Astrocyte (in vitro differentiated cells and primary cell): ENCODE measurements around the gene CACNA1B. TPM values are rescaled to one million over a fixed set of nuclear protein-coding genes. Genes with fewer than 3 reads are reported as not detected.

ENCODE experiments used
- DNase-seq: peaks from one replicate; pipeline ENCODE4 v3.0.0-alpha.2; 2010; ENCODE audit warnings: low read depth
- FAIRE-seq: peaks from 2 replicates; lab custom pipeline; 2011; peaks lifted over from hg19 to GRCh38; lab: Jason Lieb, UNC
- H2AFZ ChIP-seq: 2 replicates; pipeline ENCODE4 v1.6.0; 2012; ENCODE audit warnings: low read depth, low read length, inconsistent platforms
- H3K27ac ChIP-seq: 2 replicates; pipeline ENCODE4 v1.5.1; 2011; ENCODE audit warnings: low read depth, low read length, inconsistent platforms
- H3K27me3 ChIP-seq: 2 replicates; pipeline ENCODE4 v1.6.0; 2011; ENCODE audit warnings: low read length, inconsistent platforms; ENCODE audit not compliant: insufficient read depth
- H3K36me3 ChIP-seq: 2 replicates; pipeline ENCODE4 v1.5.1; 2011; ENCODE audit warnings: low read length, inconsistent platforms; ENCODE audit not compliant: insufficient read depth
- H3K4me1 ChIP-seq: 2 replicates; pipeline ENCODE4 v1.5.1; 2011; ENCODE audit warnings: low read length, inconsistent platforms; ENCODE audit not compliant: insufficient read depth
- H3K4me2 ChIP-seq: 2 replicates; pipeline ENCODE4 v1.6.0; 2012; ENCODE audit warnings: low read length, inconsistent platforms
- H3K4me3 ChIP-seq: 2 replicates; pipeline ENCODE4 v1.5.1; 2011; ENCODE audit warnings: low read depth, mild to moderate bottlenecking, low read length, inconsistent platforms; ENCODE audit not compliant: insufficient read depth
- H3K79me2 ChIP-seq: 2 replicates; pipeline ENCODE4 v1.6.0; 2012; ENCODE audit warnings: mild to moderate bottlenecking, low read length, inconsistent platforms; ENCODE audit not compliant: insufficient read depth
- H3K9ac ChIP-seq: 2 replicates; pipeline ENCODE4 v1.6.0; 2012; ENCODE audit warnings: mild to moderate bottlenecking, low read length, inconsistent platforms
- H3K9me3 ChIP-seq: 2 replicates; pipeline ENCODE4 v1.5.1; 2012; ENCODE audit warnings: low read depth, mild to moderate bottlenecking, low read length, inconsistent platforms; ENCODE audit not compliant: insufficient read depth
- H4K20me1 ChIP-seq: 2 replicates; pipeline ENCODE4 v1.6.0; 2012; ENCODE audit warnings: low read length, inconsistent platforms; ENCODE audit not compliant: insufficient read depth
- H3K27ac Mint-ChIP-seq: one replicate; pipeline ENCODE4 v1.8.0; 2021; ENCODE audit warnings: mild to moderate bottlenecking, mixed read lengths; ENCODE audit not compliant: unreplicated experiment
- H3K27me3 Mint-ChIP-seq: one replicate; pipeline ENCODE4 v1.8.0; 2021; ENCODE audit warnings: low read depth, mixed read lengths; ENCODE audit not compliant: unreplicated experiment
- H3K36me3 Mint-ChIP-seq: one replicate; pipeline ENCODE4 v1.8.0; 2021; ENCODE audit warnings: low read depth, mixed read lengths; ENCODE audit not compliant: unreplicated experiment
- H3K4me1 Mint-ChIP-seq: one replicate; pipeline ENCODE4 v1.8.0; 2021; ENCODE audit warnings: low read depth, mixed read lengths; ENCODE audit not compliant: unreplicated experiment
- H3K4me3 Mint-ChIP-seq: one replicate; pipeline ENCODE4 v1.8.0; 2021; ENCODE audit warnings: mild to moderate bottlenecking, moderate library complexity, mixed read lengths; ENCODE audit not compliant: unreplicated experiment
- H3K9me3 Mint-ChIP-seq: one replicate; pipeline ENCODE4 v1.8.0; 2021; ENCODE audit warnings: mild to moderate bottlenecking, mixed read lengths; ENCODE audit not compliant: unreplicated experiment
- EZH2 ChIP-seq: IDR thresholded peaks from 2 replicates; pipeline ENCODE4 v1.6.1; 2012; ENCODE audit warnings: mild to moderate bottlenecking, low read length, inconsistent platforms; ENCODE audit not compliant: insufficient read depth
- total RNA-seq: library from RNA; stranded (reverse); gene quantifications from 2 replicates; pipeline ENCODE4 v1.2.1, GENCODE V29; 2021
- TF ChIP-seq, protein P1 (sequence below): IDR thresholded peaks from 2 replicates; pipeline ENCODE4 v1.5.1; 2011; ENCODE audit warnings: low read depth, mild to moderate bottlenecking, inconsistent platforms, low read length, moderate library complexity; ENCODE audit not compliant: insufficient read depth

CACNA1B gene
- total RNA-seq, 1 donor from 2014 or later: 3.1 TPM

DNA sequence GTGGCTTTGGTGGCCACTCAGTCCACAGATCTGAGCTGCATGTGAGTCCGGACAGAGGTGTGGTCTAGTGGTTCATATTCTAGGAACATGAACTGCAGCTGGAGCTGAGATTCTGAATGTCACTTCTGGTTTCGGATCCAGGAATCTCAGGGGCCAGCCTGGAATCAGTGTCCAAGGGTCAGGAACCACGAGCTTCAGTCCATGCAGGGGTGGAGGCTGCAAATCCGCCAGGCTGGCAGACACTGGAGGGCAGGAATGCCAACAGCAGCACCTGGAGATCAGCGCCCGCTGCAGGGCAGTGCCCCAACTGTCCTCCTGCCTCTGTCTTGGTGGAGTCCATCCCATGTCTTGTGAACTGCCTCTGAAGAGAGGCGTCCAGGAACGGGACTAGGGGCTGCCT lies 73.5 kb downstream of the CACNA1B start:
- no peak overlapping the region for H3K4me2 ChIP-seq
- H3K27me3 Mint-ChIP-seq: peaks cover 13% of the 10 kb centered on the region
- no peak overlapping the region for H3K27ac Mint-ChIP-seq
- FAIRE-seq (no peak), DNase-seq (no peak)
- H3K9me3 Mint-ChIP-seq: peaks cover 16% of the 10 kb centered on the region
- H3K4me1 ChIP-seq: no peaks in the 10 kb centered on the region
- no peak overlapping the region for H3K4me3 Mint-ChIP-seq
- no peak overlapping the region for H2AFZ ChIP-seq
- no peak overlapping the region for H3K4me3 ChIP-seq
- H3K4me1 Mint-ChIP-seq: no peaks in the 10 kb centered on the region
- H3K27me3 ChIP-seq: no peaks in the 10 kb centered on the region
- H3K9me3 ChIP-seq: peaks cover 20% of the 10 kb centered on the region
- no peak overlapping the region for H3K9ac ChIP-seq
- no peaks in the 10 kb centered on the region for H3K36me3 ChIP-seq
- no peak overlapping the region for H3K27ac ChIP-seq
- H3K36me3 Mint-ChIP-seq: peaks cover 7% of the 10 kb centered on the region
- H4K20me1 ChIP-seq: no peaks in the 10 kb centered on the region
- H3K79me2 ChIP-seq: no peaks in the 10 kb centered on the region
- TF ChIP-seq, protein P1, sequence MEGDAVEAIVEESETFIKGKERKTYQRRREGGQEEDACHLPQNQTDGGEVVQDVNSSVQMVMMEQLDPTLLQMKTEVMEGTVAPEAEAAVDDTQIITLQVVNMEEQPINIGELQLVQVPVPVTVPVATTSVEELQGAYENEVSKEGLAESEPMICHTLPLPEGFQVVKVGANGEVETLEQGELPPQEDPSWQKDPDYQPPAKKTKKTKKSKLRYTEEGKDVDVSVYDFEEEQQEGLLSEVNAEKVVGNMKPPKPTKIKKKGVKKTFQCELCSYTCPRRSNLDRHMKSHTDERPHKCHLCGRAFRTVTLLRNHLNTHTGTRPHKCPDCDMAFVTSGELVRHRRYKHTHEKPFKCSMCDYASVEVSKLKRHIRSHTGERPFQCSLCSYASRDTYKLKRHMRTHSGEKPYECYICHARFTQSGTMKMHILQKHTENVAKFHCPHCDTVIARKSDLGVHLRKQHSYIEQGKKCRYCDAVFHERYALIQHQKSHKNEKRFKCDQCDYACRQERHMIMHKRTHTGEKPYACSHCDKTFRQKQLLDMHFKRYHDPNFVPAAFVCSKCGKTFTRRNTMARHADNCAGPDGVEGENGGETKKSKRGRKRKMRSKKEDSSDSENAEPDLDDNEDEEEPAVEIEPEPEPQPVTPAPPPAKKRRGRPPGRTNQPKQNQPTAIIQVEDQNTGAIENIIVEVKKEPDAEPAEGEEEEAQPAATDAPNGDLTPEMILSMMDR: no peak
- TF ChIP-seq EZH2: no peak

DNA sequence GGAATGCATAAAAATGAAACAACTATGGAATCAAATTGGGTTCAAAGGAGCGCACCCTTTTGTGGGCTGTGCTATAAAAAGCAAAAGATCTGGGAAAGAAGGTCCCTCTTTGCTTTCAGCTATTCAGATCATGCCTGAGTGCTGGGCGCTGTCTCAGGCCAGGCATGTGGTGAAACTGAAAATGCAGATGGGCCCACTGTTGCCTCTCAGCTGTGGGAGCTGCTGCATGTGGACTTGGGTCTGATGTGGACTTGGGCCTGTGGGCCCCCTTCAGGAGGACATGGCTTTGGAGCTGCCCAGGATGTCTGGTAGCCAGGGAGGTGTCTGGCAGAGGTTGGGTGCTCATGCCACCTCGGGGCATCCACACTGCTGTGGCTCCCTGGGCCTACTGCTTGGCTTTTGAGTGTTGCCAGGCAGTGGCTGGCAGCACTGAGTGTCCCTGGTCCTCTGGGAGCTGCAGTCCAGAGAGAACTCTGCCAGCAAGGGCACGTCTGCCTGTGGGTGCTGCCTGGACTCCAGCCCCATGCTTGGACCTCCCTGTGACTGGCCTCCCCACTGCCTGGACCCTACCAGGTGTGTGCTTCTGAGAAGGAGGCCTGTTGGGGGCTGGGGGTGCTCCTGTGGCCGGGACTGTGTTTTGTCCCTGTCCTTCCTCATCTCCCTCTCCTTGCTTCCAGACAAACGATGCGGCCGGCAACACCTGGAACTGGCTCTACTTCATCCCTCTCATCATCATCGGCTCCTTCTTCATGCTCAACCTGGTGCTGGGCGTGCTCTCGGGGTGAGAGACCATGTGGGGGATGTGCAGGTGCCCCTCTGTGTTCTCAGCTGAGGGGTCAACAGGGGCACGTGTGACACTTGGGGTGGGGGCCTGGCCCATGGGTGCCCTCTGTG lies 74.3 kb downstream of the CACNA1B start:
- Histone ChIP-seq H3K4me2 (no peak overlapping the region), H3K4me3 (no peak overlapping the region), H3K27ac (no peak overlapping the region), H3K27me3 (no peaks in the 10 kb centered on the region), H4K20me1 (no peaks in the 10 kb centered on the region), H3K79me2 (no peaks in the 10 kb centered on the region), H3K36me3 (no peaks in the 10 kb centered on the region), H3K4me1 (no peaks in the 10 kb centered on the region), H2AFZ (no peak overlapping the region), H3K9me3 (peaks cover 13% of the 10 kb centered on the region), H3K9ac (no peak overlapping the region)
- no peak overlapping the region for H3K27ac Mint-ChIP-seq
- DNase-seq: no peak
- no peaks in the 10 kb centered on the region for H3K4me1 Mint-ChIP-seq
- no peak overlapping the region for H3K4me3 Mint-ChIP-seq
- TF ChIP-seq EZH2: no peak
- TF ChIP-seq, protein P1: no peak
- H3K36me3 Mint-ChIP-seq: peaks cover 4% of the 10 kb centered on the region
- H3K9me3 Mint-ChIP-seq: peaks cover 12% of the 10 kb centered on the region
- FAIRE-seq: no peak
- peaks cover 13% of the 10 kb centered on the region for H3K27me3 Mint-ChIP-seq
